PFSK-1 (cell line): ENCODE measurements around the gene ADAP1.

Experiments used
- POLR2AphosphoS5 ChIP-seq: IDR thresholded peaks from 2 replicates; pipeline ENCODE4 v1.6.1; 2012; ENCODE audit warnings: low read depth, mild to moderate bottlenecking, control low read depth, low read length, moderate library complexity
- SIN3A ChIP-seq: IDR thresholded peaks from 2 replicates; pipeline ENCODE4 v1.6.1; 2012; ENCODE audit warnings: mild to moderate bottlenecking, low read length, moderate library complexity, borderline replicate concordance; ENCODE audit not compliant: insufficient read depth
- TAF1 ChIP-seq: IDR thresholded peaks from 2 replicates; pipeline ENCODE4 v1.6.1; 2012; ENCODE audit warnings: low read length, control low read depth, borderline replicate concordance; ENCODE audit not compliant: insufficient read depth
- TF ChIP-seq, protein P1 (sequence below), 2 experiments: IDR thresholded peaks; 2 replicates each; pipeline versions ENCODE4 v1.6.1 to v1.8.0; 2011 to 2012; ENCODE audit warnings: low read depth in 2 of 2, low read length in 2 of 2, control low read depth in 1 of 2, inconsistent platforms in 1 of 2, mild to moderate bottlenecking in 1 of 2, moderate library complexity in 1 of 2; ENCODE audit not compliant: insufficient read depth in 1 of 2

GRCh38 chr7:930975-931758, 23.3 kb downstream of the ADAP1 start:
- TF ChIP-seq POLR2AphosphoS5: no peak
- TF ChIP-seq, protein P1, sequence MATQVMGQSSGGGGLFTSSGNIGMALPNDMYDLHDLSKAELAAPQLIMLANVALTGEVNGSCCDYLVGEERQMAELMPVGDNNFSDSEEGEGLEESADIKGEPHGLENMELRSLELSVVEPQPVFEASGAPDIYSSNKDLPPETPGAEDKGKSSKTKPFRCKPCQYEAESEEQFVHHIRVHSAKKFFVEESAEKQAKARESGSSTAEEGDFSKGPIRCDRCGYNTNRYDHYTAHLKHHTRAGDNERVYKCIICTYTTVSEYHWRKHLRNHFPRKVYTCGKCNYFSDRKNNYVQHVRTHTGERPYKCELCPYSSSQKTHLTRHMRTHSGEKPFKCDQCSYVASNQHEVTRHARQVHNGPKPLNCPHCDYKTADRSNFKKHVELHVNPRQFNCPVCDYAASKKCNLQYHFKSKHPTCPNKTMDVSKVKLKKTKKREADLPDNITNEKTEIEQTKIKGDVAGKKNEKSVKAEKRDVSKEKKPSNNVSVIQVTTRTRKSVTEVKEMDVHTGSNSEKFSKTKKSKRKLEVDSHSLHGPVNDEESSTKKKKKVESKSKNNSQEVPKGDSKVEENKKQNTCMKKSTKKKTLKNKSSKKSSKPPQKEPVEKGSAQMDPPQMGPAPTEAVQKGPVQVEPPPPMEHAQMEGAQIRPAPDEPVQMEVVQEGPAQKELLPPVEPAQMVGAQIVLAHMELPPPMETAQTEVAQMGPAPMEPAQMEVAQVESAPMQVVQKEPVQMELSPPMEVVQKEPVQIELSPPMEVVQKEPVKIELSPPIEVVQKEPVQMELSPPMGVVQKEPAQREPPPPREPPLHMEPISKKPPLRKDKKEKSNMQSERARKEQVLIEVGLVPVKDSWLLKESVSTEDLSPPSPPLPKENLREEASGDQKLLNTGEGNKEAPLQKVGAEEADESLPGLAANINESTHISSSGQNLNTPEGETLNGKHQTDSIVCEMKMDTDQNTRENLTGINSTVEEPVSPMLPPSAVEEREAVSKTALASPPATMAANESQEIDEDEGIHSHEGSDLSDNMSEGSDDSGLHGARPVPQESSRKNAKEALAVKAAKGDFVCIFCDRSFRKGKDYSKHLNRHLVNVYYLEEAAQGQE (IDR thresholded peaks at IDR 0.05; ENCODE audit: insufficient read depth in 1 of 2, low read depth in 2 of 2, low read length in 2 of 2): no peak
- no peak for TF ChIP-seq TAF1
- TF ChIP-seq SIN3A: no peak
